Mucosa of stomach (tissue), 1 donor: Measurements from ENCODE around the gene SLN.

Experiments used
- H3K27me3 ChIP-seq: one replicate; pipeline ENCODE4 v1.7.0; 2013; ENCODE audit warnings: mild to moderate bottlenecking, low read length; ENCODE audit not compliant: control insufficient read depth, insufficient read depth
- H3K36me3 ChIP-seq: one replicate; pipeline ENCODE4 v1.7.0; 2013; ENCODE audit warnings: low read length; ENCODE audit not compliant: control insufficient read depth, insufficient read depth
- H3K4me1 ChIP-seq: one replicate; pipeline ENCODE4 v1.7.0; 2013; ENCODE audit warnings: mild to moderate bottlenecking, low read length; ENCODE audit not compliant: control insufficient read depth, insufficient read depth
- H3K4me3 ChIP-seq: one replicate; pipeline ENCODE4 v1.7.0; 2013; ENCODE audit warnings: low read length
- H3K9ac ChIP-seq: one replicate; pipeline ENCODE4 v1.7.0; 2013; ENCODE audit warnings: mild to moderate bottlenecking, low read length, moderate library complexity
- H3K9me3 ChIP-seq: one replicate; pipeline ENCODE4 v1.7.0; 2013; ENCODE audit warnings: mild to moderate bottlenecking, low read length, moderate library complexity; ENCODE audit not compliant: control insufficient read depth
- donor health status: Pancreatic carcinoma.

The SLN gene

DNA sequence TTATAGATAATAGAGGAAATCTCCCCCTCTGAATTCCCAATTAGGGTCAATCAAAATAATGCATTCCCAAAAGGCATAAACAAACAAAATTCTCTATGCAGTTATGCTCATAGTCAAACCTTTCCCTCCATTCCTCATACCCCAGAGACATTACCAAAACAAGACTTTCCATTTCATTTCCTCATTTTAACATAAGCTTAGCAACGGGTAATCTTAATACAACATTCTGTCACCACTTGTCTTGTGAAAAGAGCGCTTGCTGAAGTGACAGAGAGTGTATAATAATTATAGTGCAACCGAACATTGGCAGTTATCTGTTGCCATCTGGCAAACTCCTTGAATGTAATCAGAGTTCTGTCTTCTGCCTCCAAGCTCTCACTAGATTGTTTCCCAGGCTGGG lies 1.2 kb upstream of the SLN start:
- H3K27me3 ChIP-seq = no peaks in the 10 kb centered on the region
- no peaks in the 10 kb centered on the region for H3K36me3 ChIP-seq
- no peak overlapping the region for H3K4me3 ChIP-seq
- H3K9ac ChIP-seq = no peak overlapping the region
- no peaks in the 10 kb centered on the region for H3K9me3 ChIP-seq
- no peaks in the 10 kb centered on the region for H3K4me1 ChIP-seq

DNA sequence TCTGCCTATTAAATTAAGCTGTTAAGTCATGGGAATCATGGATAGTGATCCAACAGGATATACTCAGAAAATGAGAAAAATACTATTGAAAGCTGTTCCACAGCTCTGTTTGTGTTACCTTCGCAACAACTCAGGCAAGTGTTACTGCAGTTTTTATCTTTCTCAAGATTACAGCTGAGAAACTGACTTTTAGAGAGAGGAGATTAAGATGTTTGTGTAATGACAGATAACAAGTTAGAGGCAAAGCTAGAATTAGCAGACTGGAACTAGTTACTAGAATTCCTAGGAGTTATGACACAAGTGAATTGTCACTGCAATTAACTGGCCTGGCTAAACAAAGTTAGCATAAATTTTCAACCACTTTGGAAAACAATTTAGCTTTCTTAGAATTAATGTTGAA lies 1.6 kb downstream of the SLN start:
- no peaks in the 10 kb centered on the region for H3K4me1 ChIP-seq
- H3K36me3 ChIP-seq = no peaks in the 10 kb centered on the region
- H3K4me3 ChIP-seq = no peak overlapping the region
- H3K9me3 ChIP-seq = no peaks in the 10 kb centered on the region
- no peak overlapping the region for H3K9ac ChIP-seq
- H3K27me3 ChIP-seq = no peaks in the 10 kb centered on the region

DNA sequence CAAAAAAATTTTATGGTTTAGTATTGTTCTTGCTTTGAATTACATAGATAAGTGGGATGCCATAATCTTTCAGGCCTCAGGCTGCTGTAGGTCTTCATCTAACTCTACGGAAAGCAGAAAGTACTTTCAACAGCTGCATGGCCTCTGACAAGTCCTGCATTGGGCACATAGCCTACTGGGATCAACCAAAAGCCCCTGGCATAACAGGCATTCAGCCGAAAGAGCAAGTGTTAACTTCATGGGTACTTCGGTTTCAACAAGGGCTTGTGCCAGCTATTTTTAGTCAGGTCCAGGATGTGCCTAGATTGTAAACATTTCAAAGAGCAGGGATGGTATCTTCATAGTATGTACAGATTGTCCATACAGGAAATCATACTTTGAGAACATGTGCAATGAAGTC lies 3.1 kb downstream of the SLN start:
- H3K4me1 ChIP-seq = no peaks in the 10 kb centered on the region
- H3K36me3 ChIP-seq = no peaks in the 10 kb centered on the region
- no peaks in the 10 kb centered on the region for H3K27me3 ChIP-seq
- no peak overlapping the region for H3K4me3 ChIP-seq
- H3K9me3 ChIP-seq = no peaks in the 10 kb centered on the region
- H3K9ac ChIP-seq = no peak overlapping the region

DNA sequence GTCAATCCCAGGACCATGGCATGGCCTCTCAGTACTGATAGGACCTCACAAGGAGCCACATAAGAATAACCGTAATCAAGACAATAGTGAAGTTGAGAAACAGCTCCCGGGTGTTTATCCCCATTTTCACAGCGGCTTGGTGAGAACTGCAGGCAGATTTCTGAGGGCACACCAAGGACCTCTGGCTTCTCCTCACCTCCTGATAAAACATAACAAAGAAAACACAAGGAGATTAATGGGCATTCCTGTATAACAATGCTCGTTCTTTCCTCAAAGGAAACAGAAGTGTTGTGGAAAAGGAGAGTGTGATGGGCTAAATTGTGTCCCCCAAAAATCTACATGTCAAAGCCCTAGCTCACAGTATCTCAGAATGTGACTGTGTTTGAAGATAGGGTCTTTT lies 4.0 kb downstream of the SLN start:
- Histone ChIP-seq H3K9me3 (no peaks in the 10 kb centered on the region), H3K4me1 (no peaks in the 10 kb centered on the region), H3K4me3 (no peak overlapping the region), H3K9ac (no peak overlapping the region), H3K27me3 (no peaks in the 10 kb centered on the region), H3K36me3 (no peaks in the 10 kb centered on the region)

DNA sequence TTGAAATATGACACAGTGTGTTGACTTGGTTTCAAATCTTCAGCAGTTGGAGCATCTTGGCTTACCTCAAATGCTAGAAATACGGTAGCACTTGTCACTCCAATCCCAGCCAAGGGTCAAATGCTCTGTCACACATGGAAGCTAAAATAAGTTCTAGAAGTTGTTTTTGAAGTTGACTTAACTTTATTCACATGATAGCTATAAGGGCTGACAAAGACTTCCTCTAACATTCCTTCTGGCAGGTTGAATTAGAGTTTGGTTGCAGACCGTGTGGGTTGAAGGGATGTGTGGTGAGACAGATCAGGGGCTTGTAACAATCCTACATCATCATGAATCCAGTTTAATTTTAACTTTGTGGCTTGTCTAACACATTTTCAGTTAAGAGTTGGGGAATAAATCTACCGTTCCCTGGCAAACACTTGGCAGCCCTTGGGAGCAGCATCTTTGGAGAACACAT lies 4.6 kb downstream of the SLN start:
- Histone ChIP-seq H3K4me3 (no peak overlapping the region), H3K9me3 (no peaks in the 10 kb centered on the region), H3K27me3 (no peaks in the 10 kb centered on the region), H3K4me1 (no peaks in the 10 kb centered on the region), H3K9ac (no peak overlapping the region), H3K36me3 (no peaks in the 10 kb centered on the region)

DNA sequence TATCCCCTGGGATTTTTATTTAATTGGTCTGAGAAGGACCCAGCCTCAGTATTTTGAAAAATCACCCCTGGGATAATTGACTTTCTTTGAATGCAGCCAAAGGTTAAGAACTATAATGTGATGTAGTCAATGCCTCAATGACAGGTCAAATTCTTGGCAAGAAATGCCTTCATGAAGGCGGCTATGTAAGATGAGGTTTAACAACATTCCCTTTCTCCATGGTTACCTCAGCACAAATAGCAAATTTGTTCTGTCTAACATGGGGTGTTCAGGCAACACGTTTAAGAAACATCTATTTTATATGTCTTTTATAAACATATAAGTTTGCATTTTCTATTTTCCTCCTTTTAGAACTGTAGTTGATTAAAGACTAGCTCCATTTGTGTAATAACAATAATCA lies 5.3 kb downstream of the SLN start:
- no peaks in the 10 kb centered on the region for H3K4me1 ChIP-seq
- no peak overlapping the region for H3K4me3 ChIP-seq
- H3K9ac ChIP-seq = no peak overlapping the region
- no peaks in the 10 kb centered on the region for H3K27me3 ChIP-seq
- H3K36me3 ChIP-seq = no peaks in the 10 kb centered on the region
- no peaks in the 10 kb centered on the region for H3K9me3 ChIP-seq

DNA sequence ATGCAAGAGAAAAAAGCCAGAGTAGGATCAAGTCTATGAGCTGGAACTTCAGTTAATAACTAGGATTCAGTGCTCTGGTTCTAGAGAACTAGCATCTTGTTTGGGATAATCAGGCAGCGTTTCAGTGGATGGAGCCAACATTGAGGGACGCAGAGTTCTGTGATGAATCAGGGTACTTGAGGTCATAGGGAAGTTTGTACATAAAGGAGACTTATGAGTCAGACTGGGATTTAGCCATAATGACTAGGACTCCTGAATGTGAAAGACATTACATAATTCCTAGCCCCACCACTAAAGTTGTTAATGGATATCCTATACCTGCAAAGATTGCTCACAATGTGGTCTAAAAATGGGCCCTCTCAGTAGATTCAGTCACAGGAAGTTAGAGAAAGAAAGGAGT lies 6.8 kb downstream of the SLN start:
- Histone ChIP-seq H3K9me3 (no peaks in the 10 kb centered on the region), H3K36me3 (no peaks in the 10 kb centered on the region), H3K4me3 (no peak overlapping the region), H3K4me1 (no peaks in the 10 kb centered on the region), H3K9ac (no peak overlapping the region), H3K27me3 (no peaks in the 10 kb centered on the region)

DNA sequence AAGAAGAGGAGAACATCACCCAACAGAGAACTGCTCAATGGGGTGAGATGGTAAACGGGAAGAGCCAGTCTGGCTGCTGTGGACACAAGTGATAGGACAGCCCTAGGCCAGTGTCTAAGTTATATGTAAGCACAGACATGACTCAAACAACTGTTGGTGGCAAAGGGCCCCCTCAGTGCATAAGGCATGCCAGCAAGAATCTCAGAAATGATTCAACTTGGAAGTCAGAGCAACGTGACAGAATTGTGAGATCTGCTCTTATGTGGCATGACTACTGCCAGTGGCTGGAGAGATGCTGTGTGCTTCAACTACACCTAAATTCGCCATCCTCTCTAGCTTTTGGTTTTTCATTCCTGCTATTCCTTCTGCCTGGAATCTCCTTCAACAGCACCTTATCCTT lies 7.4 kb downstream of the SLN start:
- Histone ChIP-seq H3K4me1 (no peaks in the 10 kb centered on the region), H3K4me3 (no peak overlapping the region), H3K9me3 (no peaks in the 10 kb centered on the region)

DNA sequence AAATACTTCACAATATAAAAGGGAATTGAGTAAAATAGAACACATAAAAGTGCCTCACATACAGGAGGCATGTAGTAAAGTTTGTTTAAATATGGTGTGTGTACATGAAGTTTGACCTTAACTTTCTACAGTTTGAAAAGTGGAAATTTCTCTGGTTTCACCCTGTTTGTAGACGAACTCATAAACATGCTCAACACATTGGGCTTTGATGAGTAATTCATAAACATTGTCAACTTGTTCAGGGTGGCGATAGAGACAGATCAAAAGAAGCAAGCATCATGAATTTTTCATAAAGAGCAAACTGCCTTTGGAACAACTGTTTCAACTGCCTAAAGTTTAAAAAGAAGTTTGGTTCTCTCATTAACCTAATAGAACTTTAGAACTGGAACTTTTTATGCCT lies 9.1 kb downstream of the SLN start:
- no peaks in the 10 kb centered on the region for H3K36me3 ChIP-seq

More for the DNA sequence above, 7.4 kb downstream of the SLN start:
- H3K27me3 ChIP-seq = no peaks in the 10 kb centered on the region
- H3K9ac ChIP-seq = no peak overlapping the region
- H3K36me3 ChIP-seq = no peaks in the 10 kb centered on the region

DNA sequence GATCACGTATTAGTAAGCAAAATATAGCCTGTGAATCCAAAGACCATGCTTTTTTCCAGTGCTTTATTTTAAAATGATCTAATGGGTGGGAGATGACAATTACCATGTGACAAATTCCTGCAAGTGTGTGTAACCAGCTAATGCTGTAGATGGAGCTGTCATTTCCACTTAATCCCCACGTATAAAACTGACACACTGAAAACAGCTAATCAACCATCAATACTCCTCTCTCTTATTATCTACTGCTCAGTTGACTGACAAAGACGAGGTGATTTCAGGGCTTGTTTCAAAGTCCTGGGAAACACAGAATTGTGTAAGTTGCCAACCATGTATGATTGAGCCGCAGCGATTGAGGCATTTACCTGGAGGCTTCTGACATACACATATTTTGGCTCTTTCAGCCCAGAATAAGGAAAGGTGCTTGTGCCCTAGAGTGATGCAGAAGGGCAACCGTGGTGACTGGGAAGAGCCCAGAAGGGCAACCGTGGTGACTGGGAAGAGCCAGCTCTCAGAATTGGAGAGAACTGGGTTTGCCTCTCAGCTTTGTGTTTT lies 9.7 kb downstream of the SLN start:
- Histone ChIP-seq H3K4me1 (no peaks in the 10 kb centered on the region), H3K27me3 (no peaks in the 10 kb centered on the region), H3K9me3 (no peaks in the 10 kb centered on the region), H3K36me3 (no peaks in the 10 kb centered on the region), H3K4me3 (no peak overlapping the region), H3K9ac (no peak overlapping the region)

More for the DNA sequence above, 9.1 kb downstream of the SLN start:
- Histone ChIP-seq H3K9ac (no peak overlapping the region), H3K4me1 (no peaks in the 10 kb centered on the region), H3K4me3 (no peak overlapping the region), H3K27me3 (no peaks in the 10 kb centered on the region), H3K9me3 (no peaks in the 10 kb centered on the region)

DNA sequence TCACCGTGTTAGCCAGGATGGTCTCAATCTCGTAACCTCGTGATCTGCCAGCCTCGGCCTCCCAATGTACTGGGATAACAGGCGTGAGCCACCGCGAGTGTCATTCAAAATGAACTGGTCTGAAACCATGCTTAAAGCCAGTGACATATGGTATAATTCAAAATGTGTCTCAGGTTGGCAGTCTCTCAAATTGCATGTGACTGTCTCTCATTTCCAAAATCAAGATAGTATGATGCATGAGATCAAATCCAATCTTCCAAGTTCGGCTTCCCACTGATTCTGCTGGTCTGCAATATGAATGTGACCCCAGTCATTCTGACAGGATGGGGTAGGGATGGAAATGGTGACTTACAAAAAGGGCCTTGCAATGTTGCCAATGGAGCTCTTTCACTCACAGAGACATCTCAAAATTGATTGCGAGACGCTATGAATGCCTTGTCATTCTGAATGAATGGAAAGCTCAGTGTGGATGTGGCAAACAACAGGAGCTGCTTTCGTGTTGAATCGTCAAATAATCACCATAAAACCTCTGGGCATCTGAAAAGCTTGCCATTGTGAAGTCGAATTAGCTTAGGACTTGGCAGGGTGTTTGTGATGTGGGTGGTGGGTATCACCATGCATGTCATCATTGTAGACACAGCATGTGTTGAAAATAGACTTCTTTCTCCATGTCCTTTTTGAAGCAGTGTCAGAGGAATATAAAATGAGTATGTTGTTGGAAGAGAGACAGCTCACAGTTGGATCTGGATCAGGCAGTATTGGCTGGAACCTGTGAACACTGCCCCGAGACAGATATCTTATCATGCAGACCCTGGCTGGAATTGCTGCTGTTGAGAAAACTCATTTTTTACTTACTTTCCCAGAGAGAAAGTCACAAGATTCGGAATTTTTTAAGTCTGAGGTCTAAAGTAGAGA lies 12.2 kb downstream of the SLN start:
- no peaks in the 10 kb centered on the region for H3K9me3 ChIP-seq
- H3K36me3 ChIP-seq = no peaks in the 10 kb centered on the region
- H3K27me3 ChIP-seq = no peaks in the 10 kb centered on the region
- H3K4me1 ChIP-seq = no peaks in the 10 kb centered on the region
- H3K9ac ChIP-seq = no peak overlapping the region
- no peak overlapping the region for H3K4me3 ChIP-seq

DNA sequence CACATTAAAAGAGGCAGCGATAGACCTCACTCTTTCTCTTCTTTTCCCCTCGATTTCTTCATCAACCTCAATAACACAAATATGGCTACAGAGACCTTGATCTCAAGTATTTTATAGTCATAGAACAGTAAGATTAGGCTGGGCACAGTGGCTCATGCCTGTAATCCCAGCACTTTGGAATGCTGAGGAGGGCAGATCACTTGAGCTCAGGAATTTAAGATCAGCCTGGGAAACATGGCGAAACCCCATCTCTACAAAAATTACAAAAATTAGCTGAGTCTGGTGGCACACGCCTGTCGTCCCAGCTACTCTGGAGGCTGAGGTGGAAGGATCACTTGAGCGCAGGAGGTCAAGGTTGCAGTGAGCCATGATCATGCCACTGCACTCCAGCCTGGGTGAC lies 14.6 kb downstream of the SLN start:
- no peaks in the 10 kb centered on the region for H3K4me1 ChIP-seq
- no peaks in the 10 kb centered on the region for H3K36me3 ChIP-seq
- H3K4me3 ChIP-seq = no peak overlapping the region
- no peak overlapping the region for H3K9ac ChIP-seq
- no peaks in the 10 kb centered on the region for H3K27me3 ChIP-seq
- H3K9me3 ChIP-seq = no peaks in the 10 kb centered on the region
